ENCODE data around the gene OR51B2.

- TF ChIP-seq CTCF (IDR thresholded peaks at IDR 0.05; ENCODE audit: low read depth, low read length) (no peak), POLR2A (IDR thresholded peaks at IDR 0.05; ENCODE audit: extremely low read depth, insufficient read length) (no peak)
Observed at GRCh38 chr11:5277807-5278382, 46.2 kb downstream of the OR51B2 start.
